Measurements from ENCODE around the gene ZMYND11.

The ZMYND11 gene

DNA sequence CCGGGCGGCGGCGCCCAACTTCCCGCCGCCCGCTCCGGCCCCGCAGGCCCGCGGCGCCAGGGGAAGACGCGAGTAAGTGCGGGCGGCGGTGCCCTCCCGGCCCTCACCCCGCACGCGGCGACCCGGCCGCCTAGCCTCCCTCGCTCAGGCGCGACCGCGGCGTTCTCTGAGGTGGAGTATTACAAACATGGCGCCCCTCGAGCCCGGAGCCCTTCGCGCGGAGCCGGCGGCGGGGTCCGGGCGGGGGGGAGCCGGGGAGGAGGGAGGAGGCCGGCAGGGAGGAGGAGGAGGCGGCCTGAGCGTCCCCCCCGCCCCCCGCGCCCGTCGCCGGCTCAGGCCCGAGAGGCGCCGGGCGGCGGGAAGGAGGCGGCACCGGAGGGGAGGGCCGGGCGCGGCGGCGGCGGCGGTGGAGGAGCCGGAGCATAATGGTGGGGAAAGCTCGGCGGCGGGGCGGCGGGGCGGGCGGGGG, at the start of gene ZMYND11:
TSS of gene ZMYND11 (plus strand) at position 324 of the 469 bp plus-strand sequence. CDS start 44,558 bp downstream, outside the sequence.
- DNase-seq = peak; percentile 60

GRCh38 chr10:86031-86430, 49.2 kb upstream of the ZMYND11 start:
- DNase-seq = no peak

GRCh38 chr10:87177-88080, 47.8 kb upstream of the ZMYND11 start:
- DNase-seq = no peak

DNA sequence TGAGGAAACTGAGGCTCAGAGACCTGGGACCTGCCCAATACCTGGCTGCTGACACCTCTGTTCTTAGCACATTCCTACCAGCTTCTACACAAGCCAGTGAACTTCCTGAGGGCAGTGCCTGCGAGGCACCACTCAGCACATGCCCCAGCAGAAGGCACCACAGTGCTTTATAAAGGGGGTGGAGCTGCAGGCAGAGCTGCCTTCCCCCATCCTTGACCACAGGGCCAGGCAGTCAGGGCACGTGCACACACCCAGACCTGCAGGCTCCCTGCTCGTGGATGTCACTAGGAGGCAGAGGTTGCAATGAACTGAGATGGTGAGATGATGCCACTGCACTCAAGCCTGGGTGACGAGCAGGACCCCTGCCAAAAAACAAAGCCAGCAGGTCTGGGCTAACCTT, 47.0 kb upstream of the ZMYND11 start:
- no peak for DNase-seq

DNA sequence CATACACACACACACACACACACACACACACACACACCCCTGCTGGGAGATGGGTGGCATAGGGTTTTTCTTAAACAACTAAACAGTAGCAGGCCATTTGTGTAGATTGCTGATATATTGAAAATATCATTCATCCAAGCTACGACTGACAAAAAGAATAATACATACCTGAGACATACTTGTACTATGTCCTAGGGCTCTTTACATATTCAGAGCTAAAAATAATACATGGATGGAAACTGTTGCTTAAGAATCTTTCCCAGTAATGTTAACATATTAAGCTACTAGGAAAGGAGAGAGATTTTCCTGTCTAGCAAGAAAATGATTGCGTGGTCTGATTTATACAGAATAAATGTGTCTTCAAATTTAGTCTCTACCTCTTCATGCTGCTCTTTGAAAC, 46.0 kb upstream of the ZMYND11 start:
- no peak for DNase-seq

DNA sequence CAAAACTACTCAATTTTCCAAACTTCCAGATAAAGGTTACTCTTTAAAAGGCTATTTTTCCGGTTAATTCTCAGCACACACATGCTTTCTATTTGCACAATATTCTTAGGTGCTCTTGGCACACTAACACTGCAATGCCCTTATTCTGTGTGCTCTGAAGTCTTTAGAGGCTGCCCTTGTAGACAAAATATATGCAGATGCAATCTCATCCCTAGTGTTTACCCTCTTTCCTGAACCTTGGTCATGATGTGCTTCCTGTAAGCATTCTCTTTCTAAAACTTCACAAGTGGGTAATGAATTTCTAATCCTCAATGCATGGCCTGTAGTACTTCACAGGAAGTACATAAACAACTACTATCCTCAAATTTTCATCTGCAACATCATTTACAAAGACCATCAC, 45.1 kb upstream of the ZMYND11 start:
- no peak for DNase-seq

DNA sequence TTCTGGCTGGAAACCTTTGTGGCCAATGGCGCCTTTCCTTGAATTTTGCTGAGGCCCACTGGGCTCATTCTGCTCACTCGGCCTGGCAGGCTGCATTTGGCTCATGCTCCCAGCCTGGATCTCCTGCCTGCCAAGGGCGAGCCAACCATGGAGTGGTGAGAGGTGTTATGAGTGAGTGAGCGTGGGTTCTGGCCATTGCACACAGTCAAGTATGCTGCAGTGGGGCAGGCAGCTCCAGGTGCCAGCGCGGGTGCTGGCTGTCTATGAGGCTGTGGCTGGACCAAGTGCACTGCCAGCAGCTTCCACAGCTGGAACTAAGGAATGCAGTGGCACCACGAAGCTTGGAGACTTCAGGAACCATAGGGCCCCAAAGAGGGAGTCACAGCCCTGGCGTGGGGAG, 43.9 kb upstream of the ZMYND11 start:
- DNase-seq = no peak

GRCh38 chr10:92153-92552, 43.1 kb upstream of the ZMYND11 start:
- no peak for DNase-seq

DNA sequence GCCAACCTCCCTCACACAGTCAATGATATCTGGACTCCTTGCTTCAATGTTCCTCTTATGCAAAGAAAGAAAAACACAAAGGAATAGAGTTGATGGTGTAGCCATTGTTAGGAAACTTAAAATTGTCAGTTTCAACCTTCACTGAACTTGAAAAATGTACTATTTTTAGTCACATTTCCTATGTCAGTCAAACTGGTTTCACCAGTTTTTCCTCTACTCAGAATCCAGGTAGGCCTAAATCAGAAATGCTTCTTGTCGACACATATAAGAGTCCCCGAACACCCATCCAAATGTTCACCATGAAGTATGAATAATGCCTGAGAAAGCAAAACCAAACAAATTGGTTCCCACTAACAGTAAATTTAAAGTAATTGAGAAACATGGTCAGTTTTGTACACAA, 42.4 kb upstream of the ZMYND11 start:
- no peak for DNase-seq

DNA sequence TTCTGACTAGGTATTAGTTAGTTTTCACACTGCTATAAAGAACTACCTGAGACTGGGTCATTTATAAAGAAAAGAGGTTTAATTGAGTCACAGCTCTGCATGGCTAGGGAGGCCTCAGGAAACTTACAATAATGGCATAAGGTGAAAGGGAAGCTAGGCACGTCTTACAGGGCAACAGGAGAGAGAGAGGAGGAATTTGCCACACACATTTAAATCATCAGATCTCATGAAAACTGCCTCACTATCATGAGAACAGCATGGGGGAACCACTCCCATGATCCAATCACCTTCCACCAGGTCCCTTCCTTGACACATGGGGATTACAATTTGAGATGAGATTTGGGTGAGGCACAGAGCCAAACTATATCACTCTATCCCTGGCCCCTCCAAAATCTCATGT, 40.6 kb upstream of the ZMYND11 start:
- DNase-seq = no peak

- DNase-seq = no peak
These were observed 39.7 kb upstream of the ZMYND11 start for GRCh38 chr10:95356-96115.

GRCh38 chr10:96466-96865, 38.8 kb upstream of the ZMYND11 start:
- no peak for DNase-seq

DNA sequence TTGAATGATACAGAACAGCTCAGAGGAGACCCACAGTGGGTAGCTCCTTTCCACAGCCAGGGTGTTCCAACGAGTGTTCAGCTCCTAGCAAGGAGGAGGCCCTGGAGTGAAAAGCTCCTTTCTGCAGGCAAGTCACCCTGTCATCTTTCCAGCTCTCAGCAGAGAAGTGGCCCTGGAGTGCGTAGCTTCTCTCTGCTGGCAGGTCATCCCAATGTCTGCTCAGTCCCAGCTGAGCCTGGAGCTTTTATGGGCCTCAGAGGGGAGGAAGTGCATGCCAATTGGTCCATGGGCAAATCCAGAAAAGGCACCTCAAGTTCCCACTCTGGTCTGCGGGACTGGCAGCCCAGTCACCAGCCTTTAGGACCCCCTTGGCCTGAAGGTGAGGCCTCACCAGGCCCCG, 30.8 kb upstream of the ZMYND11 start:
- no peak for DNase-seq

- no peak for DNase-seq
These were observed 30.2 kb upstream of the ZMYND11 start for GRCh38 chr10:104862-105565.

- DNase-seq = no peak
These were observed 29.4 kb upstream of the ZMYND11 start for GRCh38 chr10:105806-106205.

GRCh38 chr10:106740-107139, 28.5 kb upstream of the ZMYND11 start:
- DNase-seq = peak; percentile 28

DNA sequence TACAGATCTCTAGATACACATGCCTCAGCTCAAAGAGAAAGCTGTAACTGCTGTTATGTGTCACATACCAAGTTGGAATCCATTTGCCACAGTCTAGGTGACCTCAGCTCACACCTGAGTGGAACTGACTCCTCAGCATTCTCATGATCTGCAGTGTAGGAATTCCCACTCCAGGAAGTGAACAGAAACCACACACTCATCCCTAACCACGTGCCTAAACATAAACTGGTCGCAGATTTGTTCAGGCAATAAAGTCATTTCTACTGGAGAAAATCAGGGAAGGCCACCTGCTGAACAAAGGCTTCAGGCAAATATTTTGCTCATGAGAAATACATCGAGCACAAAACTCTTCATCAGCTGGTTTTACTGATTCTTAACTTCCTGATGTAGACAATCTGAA, 23.0 kb upstream of the ZMYND11 start:
- no peak for DNase-seq

DNA sequence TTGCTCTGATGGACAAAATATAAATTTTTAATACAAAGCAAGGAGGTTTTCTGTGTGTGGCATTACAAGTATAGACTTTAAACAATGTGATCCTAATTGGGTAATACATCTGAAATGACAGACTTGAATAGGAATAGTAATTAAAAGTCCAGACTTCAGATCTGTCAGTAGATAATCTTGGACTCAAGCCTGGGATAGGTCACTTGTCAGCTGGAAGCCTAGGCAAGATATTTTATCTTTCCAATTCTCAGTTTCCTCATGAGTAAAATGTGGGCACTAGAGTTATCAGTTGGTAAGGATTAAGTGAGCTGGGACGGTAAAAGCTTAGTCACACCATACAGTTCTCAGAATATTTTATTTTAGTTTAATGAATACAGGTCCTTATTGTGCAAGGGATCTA, 10.4 kb upstream of the ZMYND11 start:
- no peak for DNase-seq

- peak; percentile 44 for DNase-seq
These were observed 7.4 kb upstream of the ZMYND11 start for GRCh38 chr10:127612-128432.

DNA sequence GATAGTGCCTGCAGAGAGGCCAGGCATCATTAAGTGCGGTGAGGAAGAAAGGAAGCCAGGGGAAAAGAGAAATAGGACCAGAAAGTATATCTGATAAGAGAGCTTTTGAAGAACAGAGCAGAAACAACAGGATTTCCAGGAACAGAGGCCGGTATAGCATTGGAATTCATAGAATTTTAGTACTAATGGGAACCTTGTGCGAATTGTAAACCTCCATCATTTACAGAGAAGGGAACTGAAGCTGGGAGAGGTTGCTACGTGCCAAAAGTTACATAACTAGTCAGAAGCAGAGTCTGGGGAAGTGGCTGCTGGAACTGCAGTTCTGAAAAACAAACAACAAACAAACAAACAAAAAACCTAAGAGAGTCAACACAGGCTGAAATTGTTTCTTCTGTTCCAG, 5.4 kb upstream of the ZMYND11 start:
- no peak for DNase-seq

DNA sequence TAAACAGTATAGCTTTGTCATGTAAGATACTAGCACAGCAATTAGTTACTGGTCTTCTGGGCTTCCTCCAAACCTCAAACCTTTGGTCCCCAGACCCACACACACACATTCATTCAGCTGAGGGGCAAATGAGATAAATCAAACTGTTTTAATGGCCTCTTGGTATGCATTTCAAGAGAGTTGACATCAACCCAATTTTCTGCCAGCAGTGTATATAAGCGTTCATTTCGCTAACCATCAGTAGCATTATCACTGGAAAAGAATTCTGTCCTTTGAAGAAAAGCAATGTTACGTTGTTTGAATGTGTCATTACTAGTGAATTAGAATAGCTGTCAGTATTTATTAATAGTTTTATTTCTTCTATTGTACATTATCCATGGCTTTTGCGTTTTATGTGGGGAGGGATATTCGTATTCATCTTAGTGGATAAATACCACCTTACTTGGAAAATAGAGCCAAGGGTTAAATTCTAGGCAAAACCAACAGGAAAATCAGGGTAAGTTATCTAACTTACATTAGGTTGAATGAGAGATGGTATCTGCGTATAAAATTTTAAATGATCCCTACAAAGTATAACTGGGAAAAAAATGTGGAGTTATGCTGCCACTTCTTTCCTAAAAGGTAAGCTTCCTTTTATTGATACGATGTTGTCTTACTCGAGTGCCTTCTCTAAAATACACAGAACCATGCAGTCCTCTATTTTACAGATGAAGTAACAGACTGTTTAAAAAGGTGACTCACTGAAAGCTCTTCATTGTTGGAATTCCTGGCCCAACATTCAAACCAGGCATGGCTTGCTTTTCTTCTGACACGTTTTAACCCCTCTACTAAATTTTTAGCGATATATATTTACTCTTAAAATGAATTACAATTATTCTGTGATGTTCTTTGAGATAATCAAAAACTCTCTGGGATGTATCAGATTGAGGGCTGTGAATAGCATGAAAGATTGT, 2.0 kb upstream of the ZMYND11 start:
- DNase-seq = no peak
